ENCODE results near the gene C9orf85. TPM values are rescaled to one million over a fixed set of nuclear protein-coding genes. Genes with fewer than 3 reads are reported as not detected.
"Not testable (repeated sequence)": the region's sequence is repeated elsewhere in the genome, so short reads cannot be mapped to it uniquely, and the experiment has no call there.

C9orf85 gene, protein sequence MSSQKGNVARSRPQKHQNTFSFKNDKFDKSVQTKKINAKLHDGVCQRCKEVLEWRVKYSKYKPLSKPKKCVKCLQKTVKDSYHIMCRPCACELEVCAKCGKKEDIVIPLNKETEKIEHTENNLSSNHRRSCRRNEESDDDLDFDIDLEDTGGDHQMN
- 10 to 100 TPM; 15.5 to 22.0 (median 21.4) TPM for polyA plus RNA-seq (ENCODE audit: insufficient read depth in 1 of 5, insufficient read length in 5 of 5, low replicate concordance in 1 of 5)
- long read RNA-seq, donor 1, transcript C9orf85-201 (4 exons, 1,279 nt) = major isoform, 7 of 15 reads
- long read RNA-seq, donor 1, partial matches to known transcripts = 6 of 15 reads
- long read RNA-seq, donor 1, other reads (novel, unspliced or antisense) = 0 of 15 reads
- long read RNA-seq, donor 2, partial matches to known transcripts = 0 of 6 reads
- long read RNA-seq, donor 2, other reads (novel, unspliced or antisense) = 0 of 6 reads
- long read RNA-seq, donor 3, partial matches to known transcripts = 0 of 1 reads
- long read RNA-seq, donor 3, other reads (novel, unspliced or antisense) = 0 of 1 reads
- long read RNA-seq, donor 4, partial matches to known transcripts = 11 of 12 reads
- long read RNA-seq, donor 4, other reads (novel, unspliced or antisense) = 0 of 12 reads
- long read RNA-seq, donor 5, transcript C9orf85-201 (4 exons, 1,279 nt) = major isoform, 5 of 6 reads
- long read RNA-seq, donor 5, partial matches to known transcripts = 0 of 6 reads
- long read RNA-seq, donor 5, other reads (novel, unspliced or antisense) = 0 of 6 reads
- long read RNA-seq, donor 6, transcript C9orf85-201 (4 exons, 1,279 nt) = major isoform, 7 of 8 reads
- long read RNA-seq, donor 6, partial matches to known transcripts = 0 of 8 reads
- long read RNA-seq, donor 6, other reads (novel, unspliced or antisense) = 0 of 8 reads
- long read RNA-seq, donor 7, partial matches to known transcripts = 0 of 3 reads
- long read RNA-seq, donor 7, other reads (novel, unspliced or antisense) = 0 of 3 reads
- long read RNA-seq, donor 8 = 0 reads

DNA sequence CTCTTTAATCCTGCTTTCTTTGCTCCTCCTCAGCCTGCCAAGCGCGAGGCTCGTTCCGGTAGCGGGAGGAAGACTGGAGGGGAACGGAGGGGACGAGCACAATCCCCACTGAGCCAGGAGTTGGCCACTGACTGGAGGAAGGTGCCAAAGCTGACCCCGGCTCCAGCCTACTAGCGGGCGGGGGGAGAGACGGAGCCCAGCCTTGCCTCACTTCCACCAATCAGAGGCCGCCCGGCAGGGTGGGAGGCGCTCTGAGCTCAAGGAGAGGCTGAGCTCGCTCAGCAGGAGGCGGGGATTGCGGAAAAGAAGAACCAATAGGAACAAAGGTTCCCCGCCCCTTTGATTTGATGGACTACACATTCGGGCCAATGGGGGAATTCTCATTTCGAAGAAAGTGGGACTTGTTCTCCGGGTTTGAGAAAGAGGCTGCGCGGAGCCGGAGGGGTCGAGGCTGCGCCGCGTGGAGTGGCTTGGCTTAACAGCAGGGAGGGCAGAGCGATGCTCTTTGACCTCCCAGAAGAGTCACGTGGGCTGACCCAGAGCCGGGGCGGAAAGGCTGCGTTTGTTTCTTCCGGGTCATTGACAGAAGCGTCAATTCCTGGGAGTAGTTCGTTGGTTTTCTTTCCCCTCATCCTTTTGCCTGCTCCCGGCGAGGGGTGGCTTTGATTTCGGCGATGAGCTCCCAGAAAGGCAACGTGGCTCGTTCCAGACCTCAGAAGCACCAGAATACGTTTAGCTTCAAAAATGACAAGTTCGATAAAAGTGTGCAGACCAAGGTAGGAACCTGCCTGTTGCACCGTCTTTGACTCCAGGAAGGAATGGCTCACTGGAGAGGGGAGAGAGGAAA, at the start of gene C9orf85, which contains the start of gene ABHD17B:
C9orf85 (plus strand) TSS at position 579 of the 847 bp plus-strand sequence; CDS start at position 675, 96 bp downstream.
ABHD17B (minus strand) TSS at position 133 of the 847 bp plus-strand sequence. CDS start 36,113 bp downstream, outside the sequence.
- peak; percentile 99 for DNase-seq

- no peak for DNase-seq
Observed at GRCh38 chr9:71863631-71864030, 47.8 kb upstream of the C9orf85 start.

DNA sequence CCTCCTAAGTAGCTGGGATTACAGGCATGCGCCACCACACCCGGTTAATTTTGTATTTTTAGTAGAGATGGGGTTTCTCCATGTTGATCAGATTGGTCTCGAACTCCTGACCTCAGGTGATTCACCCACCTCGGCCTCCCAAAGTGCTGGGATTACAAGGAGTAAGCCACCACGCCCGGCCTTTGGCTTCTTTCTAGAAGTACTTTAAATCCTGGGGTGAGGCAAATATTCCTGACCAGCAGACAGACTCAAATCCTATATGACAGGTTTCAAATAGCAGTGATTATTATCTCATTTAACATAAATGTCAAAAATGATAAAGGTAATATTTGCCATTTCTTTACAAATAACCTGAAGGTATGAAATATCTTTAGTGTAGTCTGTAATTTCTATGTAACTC, 36.1 kb upstream of the C9orf85 start:
- no peak for DNase-seq

DNA sequence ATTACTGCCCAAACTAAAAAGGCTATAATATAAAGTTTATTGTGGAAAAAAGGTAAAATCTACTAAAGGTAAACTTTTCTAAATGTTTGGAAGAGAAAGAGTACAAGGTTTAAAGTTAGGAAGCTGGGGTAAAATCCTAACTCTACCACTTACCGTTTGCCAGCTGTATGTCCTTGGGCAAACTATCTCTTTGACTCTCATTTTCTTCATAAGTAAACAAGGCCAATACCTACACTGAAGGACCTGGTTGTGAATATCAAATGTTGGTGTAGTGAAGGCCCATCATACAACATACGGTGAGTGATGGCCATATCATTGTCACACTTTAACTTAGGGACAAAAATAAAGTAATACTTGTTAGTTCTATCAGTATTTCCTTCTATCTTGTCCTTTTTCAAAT, 35.3 kb upstream of the C9orf85 start:
- DNase-seq = no peak

DNA sequence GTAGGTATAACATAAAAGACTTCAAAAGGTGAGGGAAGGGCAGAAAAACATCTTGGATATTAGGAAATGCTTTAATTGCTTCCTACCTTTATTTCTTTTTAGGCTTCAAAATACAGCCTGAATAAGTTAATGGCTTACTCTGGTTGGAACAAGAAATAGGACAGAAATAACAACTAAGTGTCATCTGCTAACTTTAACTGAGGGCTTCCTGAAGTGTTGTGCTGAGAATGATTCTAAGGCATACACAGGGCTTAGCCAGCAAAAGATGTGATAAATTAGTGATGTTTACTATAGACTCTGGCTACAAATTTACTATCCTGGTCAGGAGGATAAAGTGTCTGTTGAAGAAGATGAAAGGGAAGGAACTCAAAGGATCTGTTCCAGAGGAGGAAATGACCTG, 34.6 kb upstream of the C9orf85 start:
- no peak for DNase-seq

- no peak for DNase-seq
Observed at GRCh38 chr9:71878327-71879274, 32.8 kb upstream of the C9orf85 start.

- no peak for DNase-seq
Observed at GRCh38 chr9:71879644-71880174, 31.7 kb upstream of the C9orf85 start.

- no peak for DNase-seq
Observed at GRCh38 chr9:71884005-71884404, 27.4 kb upstream of the C9orf85 start.

- no peak for DNase-seq
Observed at GRCh38 chr9:71885467-71885866, 26.0 kb upstream of the C9orf85 start.

DNA sequence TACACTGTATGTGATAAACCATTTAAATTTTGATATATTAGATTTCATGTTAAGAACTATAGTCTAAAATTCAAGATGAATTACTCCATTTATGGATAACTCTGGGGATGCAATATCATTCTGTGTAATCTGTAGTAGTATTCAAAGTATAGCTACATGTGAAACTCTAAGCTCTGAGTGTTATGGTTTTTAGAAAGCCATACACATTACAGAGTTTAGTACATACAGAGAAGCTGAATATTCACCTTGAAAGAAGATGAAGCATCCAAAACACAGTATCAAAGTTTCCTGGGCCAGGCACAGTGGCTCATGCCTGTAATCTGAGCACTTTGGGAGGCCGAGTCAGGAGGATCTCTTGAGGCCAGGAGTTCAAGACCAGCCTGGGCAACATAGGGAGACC, 25.4 kb upstream of the C9orf85 start:
- no peak for DNase-seq

DNA sequence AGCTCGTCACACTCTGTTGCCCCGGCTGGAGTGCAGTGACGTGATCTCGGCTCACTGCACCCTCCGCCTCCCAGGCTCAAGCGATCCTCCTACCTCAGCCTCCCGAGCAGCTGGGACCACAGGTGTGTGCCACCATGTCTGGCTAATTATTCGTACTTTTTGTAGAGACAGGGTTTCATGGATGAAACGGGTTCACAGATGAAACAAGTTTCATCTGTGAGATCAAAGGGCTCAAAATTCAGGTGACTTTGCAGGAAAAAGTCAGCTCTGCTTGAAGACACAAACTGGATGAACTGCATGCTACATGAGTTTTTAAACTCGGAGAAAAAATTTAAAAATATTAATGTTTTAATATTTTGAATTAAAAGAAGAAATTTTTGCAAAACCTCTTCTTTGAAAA, 24.9 kb upstream of the C9orf85 start:
- DNase-seq = no peak

DNA sequence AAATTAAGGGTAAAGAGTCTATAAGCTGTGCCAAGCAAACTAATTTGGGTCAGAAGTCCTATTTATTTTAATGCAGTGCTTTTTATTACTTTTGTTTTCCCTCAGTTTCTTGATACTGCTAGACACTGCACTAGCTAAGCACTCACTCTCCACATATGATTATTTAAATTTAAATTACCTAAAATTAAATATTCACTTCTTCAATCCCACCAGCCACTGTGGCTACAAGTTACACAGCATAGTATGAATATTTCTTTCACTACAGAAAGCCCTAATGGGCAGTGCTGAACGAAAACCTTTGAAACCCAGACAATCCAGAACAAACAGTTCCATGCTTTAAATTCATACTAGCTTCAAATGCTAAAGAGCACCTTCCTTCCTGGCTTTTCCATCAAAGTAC, 24.1 kb upstream of the C9orf85 start:
- no peak for DNase-seq

- DNase-seq = no peak
Observed at GRCh38 chr9:71890042-71890679, 21.3 kb upstream of the C9orf85 start.

DNA sequence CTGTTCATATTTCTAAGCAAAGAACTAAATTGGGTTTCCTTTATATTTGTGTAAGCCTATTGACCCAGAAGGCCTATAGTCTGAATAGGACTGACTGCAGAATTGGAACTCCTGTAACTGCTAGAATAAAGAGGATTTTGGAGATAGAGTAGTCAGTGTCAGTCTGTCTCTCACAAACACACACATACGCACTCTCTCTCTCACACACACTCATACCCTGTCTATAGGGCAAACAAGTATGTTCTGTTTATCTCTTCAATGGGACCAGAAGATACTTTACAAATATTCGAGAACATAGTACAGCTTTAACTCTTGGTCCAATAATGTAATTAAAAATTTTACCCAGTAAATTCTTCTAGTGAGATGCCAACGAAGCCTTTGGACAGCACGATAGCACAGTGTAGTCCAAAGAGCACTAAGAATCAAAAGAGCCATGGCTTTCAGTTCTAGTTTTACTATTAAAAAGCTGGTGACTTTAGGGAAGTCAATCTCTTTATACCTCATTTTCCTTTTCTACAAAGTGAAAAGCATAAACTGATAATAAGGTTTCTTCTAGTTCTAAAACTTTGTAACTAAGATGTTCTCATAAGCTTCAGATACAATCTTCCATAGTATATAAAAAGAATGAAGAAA, 19.8 kb upstream of the C9orf85 start:
- DNase-seq = no peak

- DNase-seq = no peak
Observed at GRCh38 chr9:71895117-71895516, 16.3 kb upstream of the C9orf85 start.

- DNase-seq = no peak
Observed at GRCh38 chr9:71895955-71896354, 15.5 kb upstream of the C9orf85 start.

DNA sequence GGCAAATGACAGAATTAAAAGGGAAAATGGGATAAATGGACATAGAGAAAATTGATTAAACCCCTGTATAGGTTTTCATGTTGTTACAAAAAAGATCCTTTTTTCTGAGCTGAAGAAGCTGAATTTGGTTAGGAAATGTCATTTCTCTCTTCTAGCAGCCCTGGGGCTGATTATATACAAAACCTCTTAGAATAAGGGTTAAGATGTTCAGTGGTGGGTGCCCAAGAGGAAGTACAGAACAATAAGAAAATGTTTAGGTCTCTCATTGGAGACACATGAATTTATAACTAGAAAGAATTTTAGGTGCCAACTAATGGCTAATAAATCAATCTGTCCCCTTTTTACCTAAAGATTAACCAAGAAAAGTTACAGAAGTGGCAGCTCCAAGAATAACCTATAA, 14.7 kb upstream of the C9orf85 start:
- DNase-seq = no peak

DNA sequence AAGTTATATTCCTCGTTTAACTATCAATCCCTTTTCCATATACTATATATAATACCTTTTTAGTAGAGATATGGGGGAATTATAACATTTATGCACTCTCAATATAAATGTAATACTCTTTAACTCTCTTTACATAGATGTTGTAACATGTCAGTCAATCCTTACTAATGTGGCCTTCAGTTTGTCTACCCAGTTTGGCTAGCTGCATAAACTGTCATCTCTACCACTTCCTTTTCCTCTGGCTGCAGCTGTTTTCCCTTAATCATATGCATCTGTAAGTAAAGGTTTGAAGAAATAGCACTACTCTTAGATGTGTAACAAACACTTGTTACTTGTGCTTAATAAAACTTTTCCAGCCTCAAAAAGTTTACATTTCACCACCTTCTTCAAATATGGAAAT, 13.9 kb upstream of the C9orf85 start:
- no peak for DNase-seq

DNA sequence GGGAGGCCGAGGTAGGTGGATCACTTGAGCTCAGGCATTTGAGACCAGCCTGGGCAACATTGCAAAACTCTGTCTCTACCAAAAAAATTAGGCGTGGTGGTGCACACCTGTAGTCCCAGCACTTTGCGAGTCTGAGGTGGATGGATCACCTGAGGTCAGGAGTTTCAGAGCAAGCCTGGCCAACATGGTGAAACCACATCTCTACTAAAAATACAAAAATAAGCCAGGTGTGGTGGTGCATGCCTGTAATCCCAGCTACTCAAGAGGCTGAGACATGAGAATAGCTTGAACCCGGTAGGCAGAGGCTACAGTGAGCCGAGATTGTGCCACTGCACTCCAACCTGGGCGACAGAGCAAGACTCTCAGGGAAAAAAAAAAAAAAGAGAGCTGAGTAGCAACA, 12.7 kb upstream of the C9orf85 start:
- not testable (repeated sequence) for DNase-seq

Measured in right lung (tissue), 10 donors.